Peyer's patch (tissue), 4 donors: Measurements from ENCODE around the gene RAMAC. TPM values are rescaled to one million over a fixed set of nuclear protein-coding genes. Genes with fewer than 3 reads are reported as not detected.
A peak's percentile ranks its signal among the peaks of the same experiment; 100 is the strongest.
"Not testable (repeated sequence)": the region's sequence is repeated elsewhere in the genome, so short reads cannot be mapped to it uniquely, and the experiment has no call there.

Source experiments
- DNase-seq, 3 donors: peaks; one replicate each; pipeline ENCODE4 v3.0.0-alpha.2; 2017 to 2019
- H3K27ac ChIP-seq, 4 donors: fragments of 200-600 bp; sonication (generic); one replicate each; pipeline ENCODE4 v1.5.1; 2016 to 2019
- H3K27me3 ChIP-seq, 2 donors: fragments of 200-600 bp; sonication (generic); one replicate each; pipeline ENCODE4 v1.5.1; 2019
- H3K36me3 ChIP-seq, 3 donors: fragments of 200-600 bp; sonication (generic); one replicate each; pipeline ENCODE4 v1.5.1; 2016 to 2019
- H3K4me1 ChIP-seq, 4 donors: fragments of 200-600 bp; sonication (generic); one replicate each; pipeline ENCODE4 v1.5.1; 2016 to 2019
- H3K4me3 ChIP-seq, 4 donors: fragments of 200-600 bp; sonication (generic); 1 replicate in 3 of 4; 2 replicates in 1 of 4; pipeline ENCODE4 v1.5.1; 2016 to 2019; ENCODE audit warnings: mild to moderate bottlenecking in 1 of 4
- H3K9me3 ChIP-seq, 4 donors: fragments of 200-600 bp; sonication (generic); one replicate each; pipeline ENCODE4 v1.5.1; 2016 to 2019; ENCODE audit warnings: mild to moderate bottlenecking in 1 of 4
- CTCF ChIP-seq, 6 experiments: fragments of 450-650 bp in 4 of 6; fragments of 200-600 bp in 2 of 6; sonication (generic) in 1 of 6; IDR thresholded peaks; one replicate each; pipeline ENCODE4 v1.5.1; 2017 to 2019; ENCODE audit warnings: antibody characterized with exemption in 6 of 6, mild to moderate bottlenecking in 3 of 6, moderate library complexity in 1 of 6
- POLR2A ChIP-seq, 2 donors: fragments of 450-650 bp; IDR thresholded peaks; one replicate each; pipeline ENCODE4 v1.5.1; 2017; ENCODE audit warnings: antibody characterized with exemption in 2 of 2, mild to moderate bottlenecking in 2 of 2, moderate library complexity in 2 of 2
- total RNA-seq, 4 donors: library from RNA; depleted of rRNA; stranded (reverse); fragments of >200 nt; gene quantifications; one replicate each; pipeline ENCODE4 v1.1.0, GENCODE V29; 2016

Gene RAMAC
- 10 to 100 TPM in 3 of 4 donors, 1 to 10 TPM in 1; 4.5 to 13.0 (median 10.9) TPM for total RNA-seq

DNA sequence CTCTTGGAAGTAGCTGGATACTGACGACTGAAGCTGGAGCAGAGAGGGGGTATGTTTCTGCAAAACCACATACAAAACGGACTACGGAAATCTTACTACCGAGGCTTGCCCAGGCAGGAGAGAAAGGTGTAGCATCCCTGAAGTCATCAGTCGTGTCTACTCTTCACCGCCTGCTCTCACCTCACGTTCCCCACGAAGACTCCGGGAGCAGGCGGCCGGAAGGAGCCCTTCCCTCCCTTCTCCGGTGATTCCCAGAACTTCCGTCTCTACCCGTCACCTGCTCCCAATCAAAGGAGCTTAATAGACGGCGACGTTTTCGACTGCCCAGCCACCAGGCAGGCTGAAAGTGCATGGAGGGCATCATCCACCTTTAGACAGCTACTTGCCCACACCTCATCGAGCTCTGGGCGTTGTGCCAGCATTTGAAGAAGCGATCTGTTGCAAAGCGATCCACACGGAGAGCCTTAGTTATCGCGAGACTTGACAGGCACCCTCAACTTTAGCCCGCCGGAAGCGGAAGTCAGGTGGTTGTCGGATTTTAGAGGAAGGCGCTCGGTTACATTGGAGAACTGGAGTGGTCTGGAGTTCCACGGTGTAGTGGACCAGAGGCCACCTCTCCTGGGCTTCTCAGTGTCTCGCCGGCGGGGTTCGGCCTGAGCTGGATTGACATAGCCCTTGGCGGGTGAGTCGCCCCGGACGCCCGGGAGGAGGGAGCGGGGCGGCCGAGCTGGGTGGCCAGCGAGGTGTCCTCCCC is at the start of gene RAMAC:
RAMAC (plus strand) TSS at position 523 of the 754 bp plus-strand sequence. CDS start 2,809 bp downstream, outside the sequence.
- peak; percentile 52 to 57 for TF ChIP-seq POLR2A (IDR thresholded peaks at IDR 0.05)
- no peak for TF ChIP-seq CTCF (IDR thresholded peaks at IDR 0.05)
- DNase-seq: peak; percentile 91 to 98 (median 97)
- H3K4me3 ChIP-seq: peak within 1 kb of the TSS; percentile 65 to 96 (median 76)
- peaks cover 0 to 8% (median 0%) of the 10 kb centered on the region in 3 donors for H3K36me3 ChIP-seq
- H3K9me3 ChIP-seq: no peaks in the 10 kb centered on the region
- peak within 1 kb of the TSS; percentile 58 to 79 (median 76) for H3K27ac ChIP-seq
- H3K27me3 ChIP-seq: no peaks in the 10 kb centered on the region
- peaks cover 0 to 14% (median 7%) of the 10 kb centered on the region in 4 donors for H3K4me1 ChIP-seq

- Histone ChIP-seq H3K36me3 (no peaks in the 10 kb centered on the region), H3K4me1 (no peaks in the 10 kb centered on the region), H3K27me3 (no peaks in the 10 kb centered on the region), H3K4me3 (no peak overlapping the region), H3K27ac (no peak overlapping the region), H3K9me3 (no peaks in the 10 kb centered on the region)
- TF ChIP-seq POLR2A (IDR thresholded peaks at IDR 0.05): no peak
- no peak for TF ChIP-seq CTCF (IDR thresholded peaks at IDR 0.05)
- no peak for DNase-seq
Measured at GRCh38 chr15:82936966-82937711, 48.9 kb upstream of the RAMAC start.

DNA sequence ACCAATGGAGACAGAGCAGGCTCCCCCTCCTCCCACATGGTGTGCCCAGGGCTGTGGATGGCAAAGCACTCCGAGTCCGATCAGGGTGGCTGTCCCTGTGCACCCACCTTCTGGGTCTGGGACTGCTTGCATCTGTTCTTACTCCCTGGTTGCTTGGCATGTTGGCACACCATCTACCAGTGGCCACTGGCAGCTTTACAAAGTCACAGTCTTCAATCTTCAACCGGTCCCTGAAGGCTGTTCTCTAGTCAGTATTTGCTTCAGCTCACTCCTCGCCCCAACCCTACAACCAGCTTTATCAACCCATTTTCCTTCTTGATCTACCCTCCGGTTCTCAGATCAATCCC is 48.3 kb upstream of the RAMAC start:
- Histone ChIP-seq H3K4me3 (no peak overlapping the region), H3K27me3 (no peaks in the 10 kb centered on the region), H3K27ac (no peak overlapping the region), H3K4me1 (no peaks in the 10 kb centered on the region), H3K36me3 (no peaks in the 10 kb centered on the region), H3K9me3 (no peaks in the 10 kb centered on the region)
- DNase-seq: no peak
- no peak for TF ChIP-seq CTCF (IDR thresholded peaks at IDR 0.05)
- no peak for TF ChIP-seq POLR2A (IDR thresholded peaks at IDR 0.05)

- not testable (repeated sequence) for H3K27me3 ChIP-seq, H3K36me3 ChIP-seq, H3K4me1 ChIP-seq, H3K9me3 ChIP-seq, H3K27ac ChIP-seq, H3K4me3 ChIP-seq, DNase-seq
Measured at GRCh38 chr15:82939678-82940077, 46.3 kb upstream of the RAMAC start.

GRCh38 chr15:82942691-82943090 is 43.3 kb upstream of the RAMAC start:
- H3K27me3 ChIP-seq: no peaks in the 10 kb centered on the region
- TF ChIP-seq POLR2A (IDR thresholded peaks at IDR 0.05) (no peak), CTCF (IDR thresholded peaks at IDR 0.05) (no peak)
- H3K36me3 ChIP-seq: no peaks in the 10 kb centered on the region
- no peaks in the 10 kb centered on the region for H3K9me3 ChIP-seq
- H3K27ac ChIP-seq: no peak overlapping the region
- no peak for DNase-seq
- no peaks in the 10 kb centered on the region for H3K4me1 ChIP-seq
- H3K4me3 ChIP-seq: no peak overlapping the region

- Histone ChIP-seq H3K27me3 (no peaks in the 10 kb centered on the region), H3K4me3 (no peak overlapping the region), H3K4me1 (no peaks in the 10 kb centered on the region), H3K9me3 (no peaks in the 10 kb centered on the region), H3K27ac (no peak overlapping the region), H3K36me3 (no peaks in the 10 kb centered on the region)
- DNase-seq: no peak
- no peak for TF ChIP-seq CTCF (IDR thresholded peaks at IDR 0.05)
- no peak for TF ChIP-seq POLR2A (IDR thresholded peaks at IDR 0.05)
Measured at GRCh38 chr15:82943176-82943575, 42.8 kb upstream of the RAMAC start.
